GM21528 (cell line): ENCODE data around the gene MAMDC2.
"Not testable (repeated sequence)": the region's sequence is repeated elsewhere in the genome, so short reads cannot be mapped to it uniquely, and the experiment has no call there.

ENCODE experiments used
- ATAC-seq: cut with Tn5 transposase; IDR thresholded peaks from one replicate; pipeline ENCODE4 v1.9.1; 2021; ENCODE audit warnings: mild to moderate bottlenecking, moderate library complexity; ENCODE audit not compliant: unreplicated experiment, low FRiP score

Gene MAMDC2

GRCh38 chr9:70036641-70037040 lies 7.0 kb upstream of the MAMDC2 start:
- no peak for ATAC-seq

GRCh38 chr9:70038171-70038621 lies 5.5 kb upstream of the MAMDC2 start:
- ATAC-seq, result not testable (repeated sequence)

- ATAC-seq, result no peak
These were observed 3.2 kb upstream of the MAMDC2 start for GRCh38 chr9:70040376-70040903.

- ATAC-seq, result no peak
These were observed 1.0 kb upstream of the MAMDC2 start for GRCh38 chr9:70042461-70043215.

- ATAC-seq, result no peak
These were observed 363 bp upstream of the MAMDC2 start for GRCh38 chr9:70043285-70043684.

- no peak for ATAC-seq
These were observed 1.1 kb downstream of the MAMDC2 start for GRCh38 chr9:70044490-70045307.

GRCh38 chr9:70045452-70045851 lies 1.8 kb downstream of the MAMDC2 start:
- ATAC-seq, result no peak

- no peak for ATAC-seq
These were observed 2.8 kb downstream of the MAMDC2 start for GRCh38 chr9:70046274-70047070.

GRCh38 chr9:70049236-70049635 lies 5.6 kb downstream of the MAMDC2 start:
- ATAC-seq, result no peak

- ATAC-seq, result no peak
These were observed 6.1 kb downstream of the MAMDC2 start for GRCh38 chr9:70049672-70050271.

GRCh38 chr9:70052768-70053167 lies 9.1 kb downstream of the MAMDC2 start:
- ATAC-seq, result no peak

- no peak for ATAC-seq
These were observed 10.2 kb downstream of the MAMDC2 start for GRCh38 chr9:70053864-70054263.

GRCh38 chr9:70054521-70054920 lies 10.9 kb downstream of the MAMDC2 start:
- ATAC-seq, result no peak

- ATAC-seq, result no peak
These were observed 12.0 kb downstream of the MAMDC2 start for GRCh38 chr9:70055406-70056210.

- ATAC-seq, result no peak
These were observed 12.7 kb downstream of the MAMDC2 start for GRCh38 chr9:70056211-70056944.

- no peak for ATAC-seq
These were observed 15.0 kb downstream of the MAMDC2 start for GRCh38 chr9:70058569-70059116.

GRCh38 chr9:70060148-70060882 lies 16.7 kb downstream of the MAMDC2 start:
- no peak for ATAC-seq
